Gastroesophageal sphincter (tissue), 4 donors: ENCODE data around the gene MAGEA10. TPM values are rescaled to one million over a fixed set of nuclear protein-coding genes. Genes with fewer than 3 reads are reported as not detected.

Source experiments
- ATAC-seq: fragments of 150-250 bp; one replicate; pipeline ENCODE4 v1.9.1; 2016; ENCODE audit warnings: mild to moderate bottlenecking, moderate library complexity
- H3K27ac ChIP-seq, 4 donors: fragments of 200-600 bp; sonication (generic) in 3 of 4; 1 replicate in 3 of 4; 2 replicates in 1 of 4; pipeline ENCODE4 v1.5.1; 2016 to 2019
- H3K27me3 ChIP-seq: fragments of 200-600 bp; sonication (generic); one replicate; pipeline ENCODE4 v1.5.1; 2019
- H3K36me3 ChIP-seq, 2 donors: fragments of 200-600 bp; sonication (generic); one replicate each; pipeline ENCODE4 v1.5.1; 2019; ENCODE audit warnings: control low read depth in 1 of 2
- H3K4me1 ChIP-seq, 3 donors: fragments of 200-600 bp; sonication (generic); 1 replicate in 2 of 3; 2 replicates in 1 of 3; pipeline ENCODE4 v1.5.1; 2016 to 2019; ENCODE audit warnings: control low read depth in 2 of 3
- H3K4me3 ChIP-seq, 2 donors: fragments of 200-600 bp; sonication (generic); one replicate each; pipeline ENCODE4 v1.5.1; 2019; ENCODE audit warnings: mild to moderate bottlenecking in 1 of 2, moderate library complexity in 1 of 2
- H3K9me3 ChIP-seq, 3 donors: fragments of 200-600 bp; sonication (generic); one replicate each; pipeline ENCODE4 v1.5.1; 2017 to 2019; ENCODE audit warnings: control low read depth in 2 of 3
- EP300 ChIP-seq: sonication (generic); formaldehyde crosslinking; IDR thresholded peaks from one replicate; pipeline ENCODE4 v1.6.1; 2017; ENCODE audit warnings: antibody characterized with exemption, mild to moderate bottlenecking
- POLR2A ChIP-seq, 2 donors: fragments of 450-650 bp; IDR thresholded peaks; one replicate each; pipeline ENCODE4 v1.6.1; 2017; ENCODE audit warnings: antibody characterized with exemption in 2 of 2, mild to moderate bottlenecking in 2 of 2, moderate library complexity in 1 of 2
- POLR2AphosphoS5 ChIP-seq: sonication (generic); formaldehyde crosslinking; IDR thresholded peaks from one replicate; pipeline ENCODE4 v1.6.1; 2017; ENCODE audit warnings: antibody characterized with exemption
- WGBS, 2 donors: methylation state at CpG; one replicate each; pipeline ENCODE4 v1.1.5; 2018; ENCODE audit warnings: low coverage in 1 of 2; 5-methylcytosine and 5-hydroxymethylcytosine counted together
- total RNA-seq, 4 donors: library from RNA; depleted of rRNA; stranded (reverse); fragments of >200 nt; gene quantifications; one replicate each; pipeline ENCODE4 v1.1.0, GENCODE V29; 2016
- TF ChIP-seq, protein P1 (sequence below), 4 experiments: fragments of 200-600 bp in 2 of 4; fragments of 450-650 bp in 2 of 4; sonication (generic) in 1 of 4; IDR thresholded peaks; one replicate each; pipeline ENCODE4 v1.5.1; 2017 to 2019; ENCODE audit warnings: antibody characterized with exemption in 4 of 4, mild to moderate bottlenecking in 2 of 4, moderate library complexity in 2 of 4

Gene MAGEA10
- total RNA-seq, 4 donors from 2014 or later: not detected

DNA sequence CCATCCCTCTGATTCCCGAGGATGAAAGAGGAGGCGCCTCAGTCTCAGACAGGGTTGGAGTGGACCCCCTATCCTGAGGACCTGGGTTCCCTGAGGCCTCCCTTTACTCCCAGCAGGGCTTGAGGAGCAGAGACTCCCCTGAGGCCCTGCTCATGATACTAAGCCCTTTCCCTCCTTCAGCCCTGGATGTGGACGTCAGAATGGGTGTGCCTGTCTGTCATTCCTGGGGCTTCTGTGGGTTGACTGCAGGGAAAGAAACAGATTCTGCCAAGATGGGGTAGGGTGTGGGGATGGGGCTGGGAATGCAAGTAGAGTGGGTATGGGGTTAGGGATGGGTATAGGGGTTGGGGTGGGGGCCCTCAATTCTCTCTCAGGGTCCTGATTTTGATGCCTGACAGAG lies 21.1 kb downstream of the MAGEA10 start:
- TF ChIP-seq EP300 (no peak), POLR2AphosphoS5 (no peak)
- Histone ChIP-seq H3K4me3 (no peak overlapping the region), H3K27me3 (no peaks in the 10 kb centered on the region), H3K27ac (no peak overlapping the region), H3K4me1 (no peaks in the 10 kb centered on the region), H3K9me3 (no peaks in the 10 kb centered on the region), H3K36me3 (no peaks in the 10 kb centered on the region)
- ATAC-seq: no peak
- WGBS, 2 donors: no CpG with 5 or more reads among the region's 3 CpGs

DNA sequence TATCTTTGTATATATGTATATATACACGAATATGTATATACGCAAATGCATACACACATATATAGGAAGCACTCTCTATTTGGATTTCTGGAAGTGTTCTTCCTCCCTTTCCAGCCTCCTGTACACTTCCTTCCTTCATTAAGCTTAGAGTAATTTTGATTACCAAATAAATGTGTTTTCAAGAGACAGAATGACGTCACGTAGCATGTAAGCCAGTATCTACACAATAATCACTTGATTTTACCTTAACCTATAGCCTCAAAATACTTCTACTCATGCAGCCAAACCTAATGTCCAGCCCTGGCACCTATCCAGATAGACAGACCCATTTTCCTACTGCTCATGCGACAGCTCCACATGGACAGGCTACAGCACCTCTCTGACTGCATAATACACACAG lies 29.9 kb downstream of the MAGEA10 start:
- TF ChIP-seq, protein P1, sequence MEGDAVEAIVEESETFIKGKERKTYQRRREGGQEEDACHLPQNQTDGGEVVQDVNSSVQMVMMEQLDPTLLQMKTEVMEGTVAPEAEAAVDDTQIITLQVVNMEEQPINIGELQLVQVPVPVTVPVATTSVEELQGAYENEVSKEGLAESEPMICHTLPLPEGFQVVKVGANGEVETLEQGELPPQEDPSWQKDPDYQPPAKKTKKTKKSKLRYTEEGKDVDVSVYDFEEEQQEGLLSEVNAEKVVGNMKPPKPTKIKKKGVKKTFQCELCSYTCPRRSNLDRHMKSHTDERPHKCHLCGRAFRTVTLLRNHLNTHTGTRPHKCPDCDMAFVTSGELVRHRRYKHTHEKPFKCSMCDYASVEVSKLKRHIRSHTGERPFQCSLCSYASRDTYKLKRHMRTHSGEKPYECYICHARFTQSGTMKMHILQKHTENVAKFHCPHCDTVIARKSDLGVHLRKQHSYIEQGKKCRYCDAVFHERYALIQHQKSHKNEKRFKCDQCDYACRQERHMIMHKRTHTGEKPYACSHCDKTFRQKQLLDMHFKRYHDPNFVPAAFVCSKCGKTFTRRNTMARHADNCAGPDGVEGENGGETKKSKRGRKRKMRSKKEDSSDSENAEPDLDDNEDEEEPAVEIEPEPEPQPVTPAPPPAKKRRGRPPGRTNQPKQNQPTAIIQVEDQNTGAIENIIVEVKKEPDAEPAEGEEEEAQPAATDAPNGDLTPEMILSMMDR (IDR thresholded peaks at IDR 0.05): no peak
- no peak for TF ChIP-seq EP300
- no peak for TF ChIP-seq POLR2AphosphoS5
- no peak for TF ChIP-seq POLR2A (IDR thresholded peaks at IDR 0.05)
- 89 to 94% methylated on average over 3 to 5 of the region's 5 CpGs for WGBS, 2 donors
- no peak for ATAC-seq

DNA sequence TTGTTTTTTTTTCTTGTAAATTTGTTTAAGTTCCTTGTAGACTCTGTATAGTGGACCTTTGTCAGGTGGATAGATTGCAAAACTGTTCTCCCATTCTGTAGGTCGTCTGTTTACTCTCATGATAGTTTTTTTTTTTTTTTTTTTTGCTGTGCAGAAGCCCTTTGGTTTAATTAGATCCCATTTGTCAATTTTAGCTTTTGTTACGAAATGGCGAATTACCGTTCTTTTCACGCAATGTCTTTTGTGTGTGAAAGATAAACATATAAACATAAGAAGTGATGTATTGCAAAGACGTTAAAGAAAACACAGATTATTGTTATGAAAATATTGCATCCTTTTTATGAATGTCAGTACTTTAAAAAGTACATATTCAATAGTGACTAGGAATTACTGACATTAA lies 34.5 kb downstream of the MAGEA10 start:
- TF ChIP-seq EP300 (no peak), POLR2A (IDR thresholded peaks at IDR 0.05) (no peak), POLR2AphosphoS5 (no peak)
- TF ChIP-seq, protein P1 (IDR thresholded peaks at IDR 0.05): no peak
- peaks cover 0 to 1% (median 0%) of the 10 kb centered on the region in 3 donors for H3K9me3 ChIP-seq
- WGBS, 2 donors: 78 to 79% methylated on average over 6 of the region's 6 CpGs
- H3K4me3 ChIP-seq: no peak overlapping the region
- ATAC-seq: no peak
- H3K36me3 ChIP-seq: no peaks in the 10 kb centered on the region
- no peak overlapping the region for H3K27ac ChIP-seq
- no peaks in the 10 kb centered on the region for H3K27me3 ChIP-seq
- no peaks in the 10 kb centered on the region for H3K4me1 ChIP-seq

More for the DNA sequence above, 29.9 kb downstream of the MAGEA10 start:
- no peaks in the 10 kb centered on the region for H3K27me3 ChIP-seq
- no peaks in the 10 kb centered on the region for H3K9me3 ChIP-seq
- no peaks in the 10 kb centered on the region for H3K4me1 ChIP-seq
- H3K27ac ChIP-seq: no peak overlapping the region
- no peak overlapping the region for H3K4me3 ChIP-seq
- H3K36me3 ChIP-seq: no peaks in the 10 kb centered on the region

DNA sequence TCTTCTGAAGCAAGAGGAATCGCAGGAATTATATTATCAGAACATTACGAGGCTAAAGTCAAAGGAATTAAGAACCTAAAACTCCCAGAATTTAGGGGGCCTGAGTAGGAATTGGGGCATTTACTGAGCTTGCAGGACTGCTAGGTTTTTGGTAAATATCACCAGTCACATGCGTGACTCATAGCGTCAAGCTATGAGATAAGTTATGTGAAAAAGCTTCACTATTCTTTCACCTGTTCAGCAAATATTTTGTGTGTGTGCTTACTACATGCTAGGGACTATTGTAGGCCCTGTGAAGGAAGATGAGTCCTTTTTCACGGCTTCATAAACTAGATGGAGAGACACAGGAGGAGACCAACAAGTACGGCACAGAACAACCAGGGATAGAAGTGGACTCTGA lies 52.2 kb downstream of the MAGEA10 start:
- H3K27me3 ChIP-seq: no peaks in the 10 kb centered on the region
- TF ChIP-seq POLR2AphosphoS5 (no peak), EP300 (no peak), POLR2A (IDR thresholded peaks at IDR 0.05) (no peak)
- TF ChIP-seq, protein P1 (IDR thresholded peaks at IDR 0.05): no peak
- H3K4me1 ChIP-seq: no peaks in the 10 kb centered on the region
- 76 to 96% methylated on average over 4 to 5 of the region's 6 CpGs for WGBS, 2 donors
- no peaks in the 10 kb centered on the region for H3K36me3 ChIP-seq
- no peak overlapping the region for H3K27ac ChIP-seq
- no peaks in the 10 kb centered on the region for H3K9me3 ChIP-seq
- H3K4me3 ChIP-seq: no peak overlapping the region
- ATAC-seq: no peak

Other genes starting within 250 kb of the MAGEA10 start
- not detected for gene MAGEA4, start 225.7 kb downstream of the MAGEA10 start, total RNA-seq
- 10 to 100 TPM in 1 of 4 donors, 1 to 10 TPM in 3; 2.6 to 21.2 (median 7.1) TPM for gene GABRE, start 163.9 kb downstream of the MAGEA10 start, total RNA-seq